GM18951 (cell line): ENCODE data around the gene SLC16A8.
"Not testable (repeated sequence)": the region's sequence is repeated elsewhere in the genome, so short reads cannot be mapped to it uniquely, and the experiment has no call there.

Experiments used
- POLR2A ChIP-seq: IDR thresholded peaks from 4 replicates; pipeline ENCODE4 v1.6.1; 2011; ENCODE audit warnings: mild to moderate bottlenecking; ENCODE audit not compliant: insufficient read length, insufficient read depth; ENCODE audit errors: extremely low read depth
- in situ Hi-C: fragments of 300-500 bp; cut with MboI; formaldehyde crosslinking; loops from one replicate; pipeline ENCODE4 v1.12.0; 2022; ENCODE audit warnings: low sequenced_read_pairs, mixed read lengths, inconsistent platforms; ENCODE audit not compliant: unreplicated experiment

Gene SLC16A8

DNA sequence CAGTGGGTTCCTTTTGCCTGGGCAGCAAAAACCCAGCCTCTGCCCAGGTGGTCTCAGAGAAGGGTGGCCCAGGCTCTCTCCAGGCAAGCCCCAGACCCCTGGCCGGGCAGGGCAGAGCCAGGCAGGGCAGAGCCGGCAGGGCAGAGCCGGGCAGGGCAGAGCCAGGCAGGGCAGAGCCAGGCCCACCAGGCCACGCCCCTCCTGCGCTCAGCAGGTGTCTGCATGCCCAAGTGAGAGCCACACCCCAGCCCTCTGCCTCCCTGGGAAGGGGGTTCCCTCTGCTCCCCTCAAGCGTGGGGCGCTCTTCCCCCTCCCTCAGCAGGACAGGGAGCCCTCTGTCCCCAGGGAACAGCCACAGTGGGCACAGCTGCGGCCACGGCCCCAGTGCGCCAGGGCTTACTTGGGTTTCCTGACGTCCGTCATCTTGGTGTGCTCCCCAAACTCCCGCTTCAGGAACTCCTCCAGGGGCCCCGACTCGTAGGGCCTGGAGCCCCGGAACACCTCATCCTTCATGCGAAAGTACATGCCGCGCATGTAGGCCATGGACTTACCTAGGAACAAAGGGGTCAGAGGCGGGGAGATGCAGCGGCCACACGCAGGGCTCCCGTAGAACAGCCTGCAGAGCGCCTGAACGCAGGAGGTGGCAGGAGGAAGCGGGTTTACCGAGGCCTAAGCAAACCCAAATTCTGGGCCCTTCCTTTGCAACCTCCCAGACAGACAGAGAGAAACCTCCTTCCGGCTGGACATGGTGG is 36.6 kb upstream of the SLC16A8 start:
- no peak for TF ChIP-seq POLR2A
- in situ Hi-C loops, result no loop called here

DNA sequence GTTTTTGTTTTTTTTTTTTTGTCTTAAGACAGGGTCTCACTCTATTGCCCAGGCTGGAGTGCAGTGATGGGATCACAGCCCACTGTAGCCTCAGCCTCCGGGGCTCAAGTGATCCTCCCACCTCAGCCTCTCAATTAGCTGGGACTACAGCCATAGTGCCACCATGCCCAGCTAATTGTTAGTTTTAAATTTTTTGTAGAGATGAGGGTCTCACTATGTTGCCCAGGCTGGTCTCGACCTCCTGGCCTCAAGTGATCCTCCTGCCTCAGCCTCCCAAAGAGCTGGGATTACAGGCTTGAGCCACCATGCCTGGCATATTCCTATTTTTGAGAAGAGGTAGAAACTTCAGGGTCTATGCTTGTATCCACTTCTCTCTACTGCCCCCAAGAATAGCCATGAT is 34.8 kb upstream of the SLC16A8 start:
- in situ Hi-C loops, result not testable (repeated sequence)

GRCh38 chr22:38118182-38118581 is 34.2 kb upstream of the SLC16A8 start:
- TF ChIP-seq POLR2A, result no peak

DNA sequence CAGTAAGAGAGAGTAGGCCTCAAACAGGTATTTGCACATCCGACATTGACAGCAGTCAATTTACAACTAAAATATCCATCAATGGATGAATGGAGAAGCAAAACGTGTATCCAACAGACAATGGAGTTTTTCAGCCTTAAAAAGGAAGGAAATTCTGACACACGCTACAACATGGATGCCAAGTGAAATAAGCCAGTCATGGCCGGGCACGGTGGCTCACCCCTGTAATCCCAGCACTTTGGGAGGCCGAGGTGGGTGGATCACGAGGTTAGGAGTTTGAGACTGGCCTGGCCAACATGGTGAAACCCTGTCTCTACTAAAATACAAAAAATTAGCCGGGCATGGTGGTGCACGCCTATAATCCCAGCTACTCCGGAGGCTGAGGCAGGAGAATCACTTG is 33.6 kb upstream of the SLC16A8 start:
- in situ Hi-C loops, result not testable (repeated sequence)

More at GRCh38 chr22:38118182-38118581, 34.2 kb upstream of the SLC16A8 start:
- in situ Hi-C loops, result no loop called here

GRCh38 chr22:38115423-38116205 is 31.6 kb upstream of the SLC16A8 start:
- no peak for TF ChIP-seq POLR2A
- in situ Hi-C loops, result no loop called here

- no peak for TF ChIP-seq POLR2A
- in situ Hi-C loops, result no loop called here
Observed at GRCh38 chr22:38114484-38115398, 30.8 kb upstream of the SLC16A8 start.

- in situ Hi-C loops, result no loop called here
- TF ChIP-seq POLR2A, result no peak
Observed at GRCh38 chr22:38112381-38112780, 28.4 kb upstream of the SLC16A8 start.

- in situ Hi-C loops, result no loop called here
- TF ChIP-seq POLR2A, result no peak
Observed at GRCh38 chr22:38111925-38112355, 28.0 kb upstream of the SLC16A8 start.

DNA sequence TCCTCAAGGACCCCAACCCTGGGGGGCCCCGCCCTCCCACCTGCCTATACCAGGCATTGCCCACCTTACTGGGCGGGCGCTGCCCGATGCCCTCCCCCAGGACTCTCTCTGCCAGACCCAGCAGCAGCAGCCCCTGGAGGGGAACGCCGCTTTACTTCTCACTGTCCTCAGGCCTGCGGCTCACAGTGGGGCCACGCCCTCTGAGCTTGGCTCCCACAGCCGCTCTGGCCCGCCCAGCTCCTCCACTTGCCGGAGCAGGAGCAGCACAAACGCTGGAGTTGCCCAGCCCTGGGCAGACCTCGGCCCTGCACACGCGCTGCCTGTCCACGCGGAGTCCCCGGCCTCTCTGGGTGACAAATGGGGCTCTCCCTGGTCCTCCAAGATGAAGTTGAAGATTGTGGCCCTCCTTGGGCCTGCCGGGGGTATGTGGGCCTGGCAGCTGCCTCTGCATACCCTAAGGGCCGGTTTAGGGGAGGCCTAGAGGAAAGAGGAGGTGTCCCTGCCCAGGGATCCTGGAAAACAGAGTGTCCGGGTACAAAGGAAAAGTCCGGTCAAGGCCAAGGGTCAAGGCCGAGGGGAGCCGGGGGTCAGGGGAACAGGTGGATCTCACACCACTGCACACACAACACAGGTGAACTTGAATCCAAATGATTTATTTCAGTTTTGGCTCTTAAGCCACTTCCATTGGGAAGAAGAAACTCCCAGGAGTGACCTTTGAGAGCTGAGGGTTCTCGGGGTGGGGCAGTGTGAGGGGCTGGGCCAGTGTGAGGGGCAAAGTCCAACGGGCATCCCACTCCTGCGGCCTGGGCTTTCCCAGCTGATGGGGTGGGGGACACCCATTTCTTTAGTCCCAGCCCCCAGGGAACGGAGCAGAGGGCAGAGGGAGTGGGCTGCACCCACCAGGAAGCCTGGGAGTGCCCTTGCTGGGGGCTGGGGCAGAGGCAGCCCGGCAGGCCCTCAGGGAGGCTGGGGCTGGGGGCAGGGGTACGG is 27.2 kb upstream of the SLC16A8 start:
- in situ Hi-C loops, result no loop called here
- TF ChIP-seq POLR2A, result no peak

- in situ Hi-C loops, result no loop called here
- TF ChIP-seq POLR2A, result no peak
Observed at GRCh38 chr22:38110008-38110862, 26.3 kb upstream of the SLC16A8 start, which contains the start of gene BAIAP2L2. TSS of gene BAIAP2L2 (minus strand) at chr22:38110684. CDS start at chr22:38110525, 159 bp downstream.

DNA sequence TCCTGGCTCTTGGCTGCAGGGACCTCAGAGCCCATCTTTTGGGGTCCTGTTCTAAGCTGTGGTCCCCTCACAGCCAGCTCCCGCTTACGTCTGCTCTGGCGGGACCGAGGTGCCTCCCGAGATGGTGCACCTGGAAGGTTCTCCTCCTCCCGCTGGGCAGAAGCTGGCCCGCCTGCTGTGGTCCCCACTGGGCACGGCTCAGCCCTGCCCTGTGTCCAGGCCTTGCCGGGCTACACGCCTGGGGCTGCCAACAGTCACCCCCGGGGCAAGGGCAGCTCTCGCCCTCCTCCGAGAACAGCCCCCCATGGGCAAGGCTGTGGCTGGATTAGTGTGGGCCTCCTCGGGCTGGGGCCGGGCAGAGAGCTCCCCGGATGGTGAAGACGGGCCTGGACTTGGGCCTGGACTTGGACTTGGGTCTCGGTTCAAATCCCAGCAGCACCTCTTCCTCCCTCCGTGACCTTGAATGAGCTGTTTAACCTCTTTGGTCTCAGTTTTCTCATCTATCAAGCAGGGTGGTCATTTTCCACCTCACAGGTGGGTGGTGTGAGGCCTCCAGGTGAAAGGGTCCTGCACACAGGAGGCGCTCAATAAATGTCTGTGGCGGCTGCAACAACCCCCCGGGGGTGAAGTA is 25.5 kb upstream of the SLC16A8 start:
- no peak for TF ChIP-seq POLR2A
- in situ Hi-C loops, result no loop called here
